ENCODE data around the gene ASXL3. TPM values are rescaled to one million over a fixed set of nuclear protein-coding genes. Genes with fewer than 3 reads are reported as not detected.

Gene ASXL3
- total and polyA plus RNA-seq, 10 of the 15 experiments (the other 5 are each of a cell fraction or from before 2014, with no cell fraction given), result 0.15 TPM; not detected in 9

DNA sequence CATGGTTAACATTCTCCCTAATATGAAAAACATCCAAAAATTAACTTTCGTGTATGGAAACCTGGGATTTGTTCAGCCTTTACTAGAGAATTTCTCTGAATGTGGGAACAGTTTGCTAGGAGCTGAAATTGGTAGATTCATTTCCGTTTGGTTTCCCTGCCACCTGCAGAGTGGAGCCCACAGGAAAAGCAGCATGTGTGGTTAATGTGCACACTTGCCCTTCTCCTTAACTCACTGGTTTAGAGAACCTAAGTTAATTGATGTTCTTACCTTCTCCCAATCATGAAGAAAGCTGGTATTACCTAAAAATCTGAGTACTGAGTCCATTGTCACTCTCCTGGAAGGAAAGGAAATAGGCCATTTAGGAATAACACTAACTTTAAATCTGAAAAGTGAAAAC lies 37.6 kb upstream of the ASXL3 start (continued):
- TF ChIP-seq, protein P1, sequence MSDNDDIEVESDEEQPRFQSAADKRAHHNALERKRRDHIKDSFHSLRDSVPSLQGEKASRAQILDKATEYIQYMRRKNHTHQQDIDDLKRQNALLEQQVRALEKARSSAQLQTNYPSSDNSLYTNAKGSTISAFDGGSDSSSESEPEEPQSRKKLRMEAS (IDR thresholded peaks at IDR 0.05; ENCODE audit: low read depth, low read length), result no peak
- TF ChIP-seq TCF7 (IDR thresholded peaks at IDR 0.05; ENCODE audit: borderline replicate concordance) (no peak), RELA (IDR thresholded peaks at IDR 0.05; ENCODE audit: borderline replicate concordance, partially characterized antibody) (no peak), SPI1 (IDR thresholded peaks at IDR 0.05; ENCODE audit: borderline replicate concordance, insufficient read depth, low read depth, low read length) (no peak), ZNF207 (IDR thresholded peaks at IDR 0.05; ENCODE audit: borderline replicate concordance) (no peak), POLR2A (IDR thresholded peaks at IDR 0.05; ENCODE audit: low read depth, low read length) (no peak)
- TF ChIP-seq, protein P2, sequence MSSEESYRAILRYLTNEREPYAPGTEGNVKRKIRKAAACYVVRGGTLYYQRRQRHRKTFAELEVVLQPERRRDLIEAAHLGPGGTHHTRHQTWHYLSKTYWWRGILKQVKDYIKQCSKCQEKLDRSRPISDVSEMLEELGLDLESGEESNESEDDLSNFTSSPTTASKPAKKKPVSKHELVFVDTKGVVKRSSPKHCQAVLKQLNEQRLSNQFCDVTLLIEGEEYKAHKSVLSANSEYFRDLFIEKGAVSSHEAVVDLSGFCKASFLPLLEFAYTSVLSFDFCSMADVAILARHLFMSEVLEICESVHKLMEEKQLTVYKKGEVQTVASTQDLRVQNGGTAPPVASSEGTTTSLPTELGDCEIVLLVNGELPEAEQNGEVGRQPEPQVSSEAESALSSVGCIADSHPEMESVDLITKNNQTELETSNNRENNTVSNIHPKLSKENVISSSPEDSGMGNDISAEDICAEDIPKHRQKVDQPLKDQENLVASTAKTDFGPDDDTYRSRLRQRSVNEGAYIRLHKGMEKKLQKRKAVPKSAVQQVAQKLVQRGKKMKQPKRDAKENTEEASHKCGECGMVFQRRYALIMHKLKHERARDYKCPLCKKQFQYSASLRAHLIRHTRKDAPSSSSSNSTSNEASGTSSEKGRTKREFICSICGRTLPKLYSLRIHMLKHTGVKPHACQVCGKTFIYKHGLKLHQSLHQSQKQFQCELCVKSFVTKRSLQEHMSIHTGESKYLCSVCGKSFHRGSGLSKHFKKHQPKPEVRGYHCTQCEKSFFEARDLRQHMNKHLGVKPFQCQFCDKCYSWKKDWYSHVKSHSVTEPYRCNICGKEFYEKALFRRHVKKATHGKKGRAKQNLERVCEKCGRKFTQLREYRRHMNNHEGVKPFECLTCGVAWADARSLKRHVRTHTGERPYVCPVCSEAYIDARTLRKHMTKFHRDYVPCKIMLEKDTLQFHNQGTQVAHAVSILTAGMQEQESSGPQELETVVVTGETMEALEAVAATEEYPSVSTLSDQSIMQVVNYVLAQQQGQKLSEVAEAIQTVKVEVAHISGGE (CRISPR knock-in tag; IDR thresholded peaks at IDR 0.05), result no peak

DNA sequence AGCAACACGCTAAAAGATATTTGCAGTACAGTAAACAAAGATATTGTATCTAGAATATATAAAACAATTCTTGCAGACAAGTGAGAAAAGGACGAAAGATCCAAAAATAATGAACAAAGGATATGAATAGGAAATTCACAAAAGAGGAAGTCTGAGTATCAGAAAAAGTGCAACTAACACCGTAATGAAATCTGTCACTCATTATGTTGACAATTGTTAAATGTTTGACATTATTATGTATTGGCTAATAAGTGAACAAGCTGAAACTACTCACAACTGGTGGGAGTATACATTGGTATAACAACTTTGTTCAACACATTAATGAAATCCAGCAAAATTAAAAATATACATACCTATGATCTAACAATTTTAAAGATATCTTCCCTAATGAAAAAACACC lies 36.7 kb upstream of the ASXL3 start:
- Histone ChIP-seq H3K27me3 (replicated peaks in 1 of 2; ENCODE audit: control insufficient read depth in 2 of 2, insufficient read depth in 2 of 2, low read length in 1 of 2) (no peaks in the 10 kb centered on the region), H3K4me3 (no peak overlapping the region), H4K20me1 (ENCODE audit: control insufficient read depth, insufficient read depth) (no peaks in the 10 kb centered on the region), H3K9me3 (replicated peaks; ENCODE audit: control insufficient read depth, insufficient read depth, low read length) (no peaks in the 10 kb centered on the region), H2AFZ (ENCODE audit: control insufficient read depth, low read depth, low read length) (no peak overlapping the region), H3K4me2 (ENCODE audit: control insufficient read depth, insufficient read depth) (no peak overlapping the region), H3K79me2 (ENCODE audit: control insufficient read depth, insufficient read depth, low read length) (no peaks in the 10 kb centered on the region), H3K27ac (ENCODE audit: control insufficient read depth, insufficient read depth) (no peak overlapping the region), H3K4me1 (ENCODE audit: control insufficient read depth, insufficient read depth, low read length) (no peaks in the 10 kb centered on the region), H3K36me3 (ENCODE audit: control insufficient read depth in 2 of 2, insufficient read depth in 2 of 2, low read length in 1 of 2) (no peaks in the 10 kb centered on the region), H3K9ac (ENCODE audit: control insufficient read depth, insufficient read depth, low read length) (no peak overlapping the region)
- TF ChIP-seq JUND (IDR thresholded peaks at IDR 0.05; ENCODE audit: low read depth, low read length) (no peak), TARDBP (IDR thresholded peaks at IDR 0.05; ENCODE audit: borderline replicate concordance) (no peak)
- TF ChIP-seq, protein P3, sequence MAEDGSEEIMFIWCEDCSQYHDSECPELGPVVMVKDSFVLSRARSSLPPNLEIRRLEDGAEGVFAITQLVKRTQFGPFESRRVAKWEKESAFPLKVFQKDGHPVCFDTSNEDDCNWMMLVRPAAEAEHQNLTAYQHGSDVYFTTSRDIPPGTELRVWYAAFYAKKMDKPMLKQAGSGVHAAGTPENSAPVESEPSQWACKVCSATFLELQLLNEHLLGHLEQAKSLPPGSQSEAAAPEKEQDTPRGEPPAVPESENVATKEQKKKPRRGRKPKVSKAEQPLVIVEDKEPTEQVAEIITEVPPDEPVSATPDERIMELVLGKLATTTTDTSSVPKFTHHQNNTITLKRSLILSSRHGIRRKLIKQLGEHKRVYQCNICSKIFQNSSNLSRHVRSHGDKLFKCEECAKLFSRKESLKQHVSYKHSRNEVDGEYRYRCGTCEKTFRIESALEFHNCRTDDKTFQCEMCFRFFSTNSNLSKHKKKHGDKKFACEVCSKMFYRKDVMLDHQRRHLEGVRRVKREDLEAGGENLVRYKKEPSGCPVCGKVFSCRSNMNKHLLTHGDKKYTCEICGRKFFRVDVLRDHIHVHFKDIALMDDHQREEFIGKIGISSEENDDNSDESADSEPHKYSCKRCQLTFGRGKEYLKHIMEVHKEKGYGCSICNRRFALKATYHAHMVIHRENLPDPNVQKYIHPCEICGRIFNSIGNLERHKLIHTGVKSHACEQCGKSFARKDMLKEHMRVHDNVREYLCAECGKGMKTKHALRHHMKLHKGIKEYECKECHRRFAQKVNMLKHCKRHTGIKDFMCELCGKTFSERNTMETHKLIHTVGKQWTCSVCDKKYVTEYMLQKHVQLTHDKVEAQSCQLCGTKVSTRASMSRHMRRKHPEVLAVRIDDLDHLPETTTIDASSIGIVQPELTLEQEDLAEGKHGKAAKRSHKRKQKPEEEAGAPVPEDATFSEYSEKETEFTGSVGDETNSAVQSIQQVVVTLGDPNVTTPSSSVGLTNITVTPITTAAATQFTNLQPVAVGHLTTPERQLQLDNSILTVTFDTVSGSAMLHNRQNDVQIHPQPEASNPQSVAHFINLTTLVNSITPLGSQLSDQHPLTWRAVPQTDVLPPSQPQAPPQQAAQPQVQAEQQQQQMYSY (CRISPR knock-in tag; IDR thresholded peaks at IDR 0.05), result no peak
- intact Hi-C loops (cut with micrococcal nuclease; ENCODE audit: unreplicated experiment), result no loop called here
- ATAC-seq (no peak), FAIRE-seq (no peak), DNase-seq (ENCODE audit: low read depth, low spot score) (no peak)
- CTCF ChIA-PET, result interaction anchor here (1.4 kb wide), 1 partner anchor 15 kb away, joined by 3 read pairs; no protein-coding TSS in a partner anchor
- RAD21 ChIA-PET (ENCODE audit: unreplicated experiment), result no interaction called here
- POLR2A ChIA-PET, result no interaction called here
- SMC1A ChIA-PET (ENCODE audit: uncharacterized antibody, unreplicated experiment), result no interaction called here
- 11% methylated on average over 3 of the region's 3 CpGs for WGBS (ENCODE audit: insufficient coverage, insufficient replicate concordance, low lambda C conversion rate, missing lambda C conversion rate)
- BruUV-seq (replicated peaks), result no TSS peak
- in situ Hi-C loops (cut with MboI), result no loop called here

Measured in GM12878 (cell line).